GF-D8 (cell line): ENCODE measurements around the gene BCAS3.
"Not testable (repeated sequence)": the region's sequence is repeated elsewhere in the genome, so short reads cannot be mapped to it uniquely, and the experiment has no call there.

Experiments
- DNase-seq: peaks from one replicate; lab custom pipeline; 2025; lab: John Stamatoyannopoulos, UW

Gene BCAS3

GRCh38 chr17:61230972-61231820 lies 553.5 kb downstream of the BCAS3 start:
- DNase-seq, result no peak

GRCh38 chr17:61232871-61233270 lies 555.2 kb downstream of the BCAS3 start:
- no peak for DNase-seq

- DNase-seq, result no peak
Measured at GRCh38 chr17:61233991-61234750, 556.5 kb downstream of the BCAS3 start.

GRCh38 chr17:61235001-61235826 lies 557.6 kb downstream of the BCAS3 start:
- DNase-seq, result no peak

GRCh38 chr17:61235827-61236197 lies 558.2 kb downstream of the BCAS3 start:
- no peak for DNase-seq

GRCh38 chr17:61237275-61237674 lies 559.6 kb downstream of the BCAS3 start:
- DNase-seq, result no peak

- no peak for DNase-seq
Measured at GRCh38 chr17:61238455-61238933, 560.8 kb downstream of the BCAS3 start.

GRCh38 chr17:61239327-61239726 lies 561.7 kb downstream of the BCAS3 start:
- DNase-seq, result no peak

GRCh38 chr17:61239953-61240352 lies 562.3 kb downstream of the BCAS3 start:
- no peak for DNase-seq

- DNase-seq, result no peak
Measured at GRCh38 chr17:61240851-61241468, 563.3 kb downstream of the BCAS3 start.

- not testable (repeated sequence) for DNase-seq
Measured at GRCh38 chr17:61244988-61245387, 567.3 kb downstream of the BCAS3 start.

- no peak for DNase-seq
Measured at GRCh38 chr17:61245706-61246135, 568.1 kb downstream of the BCAS3 start.

GRCh38 chr17:61247439-61247838 lies 569.8 kb downstream of the BCAS3 start:
- DNase-seq, result no peak

GRCh38 chr17:61248399-61248798 lies 570.7 kb downstream of the BCAS3 start:
- DNase-seq, result peak; percentile 28

- no peak for DNase-seq
Measured at GRCh38 chr17:61249649-61250299, 572.1 kb downstream of the BCAS3 start.

- DNase-seq, result no peak
Measured at GRCh38 chr17:61250335-61250890, 572.8 kb downstream of the BCAS3 start.

GRCh38 chr17:61251939-61252865 lies 574.6 kb downstream of the BCAS3 start:
- peak; percentile 90 for DNase-seq

- no peak for DNase-seq
Measured at GRCh38 chr17:61253362-61253761, 575.7 kb downstream of the BCAS3 start.

GRCh38 chr17:61253937-61254574 lies 576.4 kb downstream of the BCAS3 start:
- no peak for DNase-seq
